GM12874 (cell line): ENCODE data around the gene XPNPEP3.

Experiments
- TF ChIP-seq, protein P1 (sequence below): IDR thresholded peaks from 2 replicates; pipeline ENCODE4 v1.5.1; 2011; ENCODE audit warnings: low read depth, mild to moderate bottlenecking, control low read depth, low read length, moderate library complexity; ENCODE audit not compliant: insufficient read depth

XPNPEP3 gene

DNA sequence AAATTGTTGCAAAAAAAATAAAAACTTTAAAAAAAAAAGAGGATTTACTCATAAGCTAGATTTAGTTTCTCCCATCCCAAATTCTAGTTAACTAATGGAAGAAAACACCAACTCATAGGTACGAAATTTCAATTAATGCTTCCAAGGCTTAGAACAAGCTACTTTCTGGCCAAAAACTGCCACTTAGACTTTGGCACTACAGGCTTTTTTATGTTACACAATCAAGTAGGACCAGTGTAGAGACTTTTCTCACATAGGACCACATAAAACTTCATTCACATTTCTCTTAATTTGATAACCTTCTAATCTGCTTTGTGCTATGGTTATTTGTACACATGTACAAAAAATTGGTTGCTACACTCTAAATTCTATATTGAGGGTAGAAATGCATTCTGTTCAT is 3.6 kb upstream of the XPNPEP3 start:
- TF ChIP-seq, protein P1, sequence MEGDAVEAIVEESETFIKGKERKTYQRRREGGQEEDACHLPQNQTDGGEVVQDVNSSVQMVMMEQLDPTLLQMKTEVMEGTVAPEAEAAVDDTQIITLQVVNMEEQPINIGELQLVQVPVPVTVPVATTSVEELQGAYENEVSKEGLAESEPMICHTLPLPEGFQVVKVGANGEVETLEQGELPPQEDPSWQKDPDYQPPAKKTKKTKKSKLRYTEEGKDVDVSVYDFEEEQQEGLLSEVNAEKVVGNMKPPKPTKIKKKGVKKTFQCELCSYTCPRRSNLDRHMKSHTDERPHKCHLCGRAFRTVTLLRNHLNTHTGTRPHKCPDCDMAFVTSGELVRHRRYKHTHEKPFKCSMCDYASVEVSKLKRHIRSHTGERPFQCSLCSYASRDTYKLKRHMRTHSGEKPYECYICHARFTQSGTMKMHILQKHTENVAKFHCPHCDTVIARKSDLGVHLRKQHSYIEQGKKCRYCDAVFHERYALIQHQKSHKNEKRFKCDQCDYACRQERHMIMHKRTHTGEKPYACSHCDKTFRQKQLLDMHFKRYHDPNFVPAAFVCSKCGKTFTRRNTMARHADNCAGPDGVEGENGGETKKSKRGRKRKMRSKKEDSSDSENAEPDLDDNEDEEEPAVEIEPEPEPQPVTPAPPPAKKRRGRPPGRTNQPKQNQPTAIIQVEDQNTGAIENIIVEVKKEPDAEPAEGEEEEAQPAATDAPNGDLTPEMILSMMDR: no peak

DNA sequence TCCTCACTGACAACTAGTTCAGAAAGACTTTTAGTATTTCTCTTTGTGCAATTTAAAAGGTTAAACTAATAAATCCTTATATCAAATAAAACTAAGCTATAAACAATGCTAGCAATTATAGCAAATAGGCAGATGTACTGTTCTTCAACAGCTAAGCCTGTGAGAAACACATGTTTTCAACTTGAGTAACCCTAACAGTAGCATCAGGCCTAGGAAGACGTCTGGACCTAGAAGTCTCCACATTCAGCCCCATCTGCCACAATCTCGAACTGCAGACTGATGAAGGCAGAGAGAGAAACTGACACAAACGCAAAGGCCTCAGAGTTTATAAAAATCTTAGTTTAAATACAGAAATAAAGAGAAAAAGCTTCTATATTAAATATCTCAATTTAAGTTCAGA is 3.0 kb upstream of the XPNPEP3 start:
- TF ChIP-seq, protein P1: no peak

DNA sequence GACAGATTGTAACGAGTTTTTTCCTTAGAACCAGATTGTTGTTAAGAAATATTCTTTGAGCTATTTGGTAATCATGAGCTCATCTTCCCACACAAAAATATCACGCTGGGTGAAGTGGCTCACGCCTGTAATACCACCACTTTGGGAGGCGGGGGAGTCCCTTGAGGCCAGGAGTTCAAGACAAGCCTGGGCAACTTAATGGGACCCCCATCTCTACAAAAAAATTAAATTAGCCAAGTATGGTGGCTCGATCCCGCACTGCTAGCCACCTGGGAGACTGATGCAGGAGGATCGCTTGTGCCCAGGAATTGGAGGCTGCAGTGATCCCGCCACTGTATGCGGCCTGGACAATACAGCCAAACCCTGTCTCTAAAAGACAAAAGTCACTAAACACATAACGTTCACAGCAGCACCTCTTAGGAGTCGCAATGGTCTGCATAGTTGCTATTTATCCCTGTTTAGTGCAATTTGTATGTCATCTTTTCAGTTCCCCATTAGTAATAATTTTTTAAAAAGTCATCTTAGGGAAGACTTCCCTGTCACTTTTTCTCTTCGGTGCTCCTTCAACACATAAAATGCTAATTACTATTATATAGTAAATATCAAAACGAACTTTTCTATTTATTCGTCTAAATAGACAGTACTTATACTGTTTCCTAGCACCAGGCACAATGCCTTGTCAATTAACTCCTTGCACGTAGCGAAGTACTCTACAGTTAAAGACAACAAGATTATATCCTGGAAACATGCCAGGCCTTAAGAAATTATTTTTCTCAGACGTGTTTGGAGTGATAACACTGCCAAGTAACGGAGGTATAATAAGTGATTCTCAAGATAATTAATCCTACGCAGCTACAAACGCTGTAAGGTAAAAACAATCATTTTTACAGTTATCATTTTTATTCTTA is 1.6 kb upstream of the XPNPEP3 start:
- TF ChIP-seq, protein P1: no peak

DNA sequence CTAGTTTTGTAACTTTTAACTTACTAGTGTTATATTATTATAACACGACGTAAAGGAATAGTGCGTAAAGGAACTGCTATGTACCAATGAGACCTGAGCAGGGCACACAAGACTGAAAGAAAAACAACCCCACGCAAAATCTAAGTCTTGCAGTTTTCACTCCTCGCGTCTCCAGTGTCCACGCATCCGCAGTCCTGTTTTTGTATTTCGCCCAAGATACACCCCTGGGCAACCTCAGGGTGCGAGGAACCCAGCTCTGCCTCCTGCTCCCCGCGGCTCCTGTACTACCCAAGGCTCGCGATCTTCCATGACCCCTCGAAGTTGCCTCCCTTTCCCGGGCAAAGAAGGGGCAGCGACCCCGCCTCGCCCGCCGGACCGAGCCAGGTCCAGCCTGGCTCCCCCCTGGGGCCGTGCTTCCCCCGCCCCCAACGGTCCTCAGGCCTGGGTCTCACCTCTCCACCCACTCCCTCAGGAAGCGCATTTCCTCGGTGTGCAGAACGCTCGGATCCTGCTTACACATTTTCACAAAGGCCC is 902 bp upstream of the XPNPEP3 start:
- TF ChIP-seq, protein P1: no peak

DNA sequence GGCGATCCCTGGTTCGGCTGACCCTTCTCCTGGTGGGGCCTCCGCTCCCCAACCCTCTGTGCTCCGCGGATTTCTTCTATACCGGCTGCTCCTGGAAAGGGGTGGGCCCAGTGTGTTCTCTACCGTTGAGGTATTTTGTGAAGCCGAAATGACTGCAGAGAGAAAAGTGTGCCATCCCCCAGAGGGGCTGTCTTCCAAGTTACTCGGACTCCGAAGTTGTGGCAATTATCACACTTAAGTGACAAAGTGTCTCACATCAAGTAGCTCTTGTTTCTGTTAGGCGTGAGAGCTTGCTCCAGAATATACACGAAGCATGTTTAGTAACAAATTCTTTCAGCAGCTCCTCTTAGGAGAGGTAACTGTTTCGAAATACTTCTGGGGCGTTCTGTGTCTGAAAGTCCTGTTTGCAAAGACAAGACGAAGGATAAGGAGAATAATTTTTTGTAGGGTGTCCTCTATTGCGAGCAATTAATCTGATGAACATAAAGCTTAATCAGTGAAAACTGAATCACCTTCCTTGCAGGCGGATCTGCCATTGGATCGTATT is 434 bp downstream of the XPNPEP3 start:
- TF ChIP-seq, protein P1: no peak

DNA sequence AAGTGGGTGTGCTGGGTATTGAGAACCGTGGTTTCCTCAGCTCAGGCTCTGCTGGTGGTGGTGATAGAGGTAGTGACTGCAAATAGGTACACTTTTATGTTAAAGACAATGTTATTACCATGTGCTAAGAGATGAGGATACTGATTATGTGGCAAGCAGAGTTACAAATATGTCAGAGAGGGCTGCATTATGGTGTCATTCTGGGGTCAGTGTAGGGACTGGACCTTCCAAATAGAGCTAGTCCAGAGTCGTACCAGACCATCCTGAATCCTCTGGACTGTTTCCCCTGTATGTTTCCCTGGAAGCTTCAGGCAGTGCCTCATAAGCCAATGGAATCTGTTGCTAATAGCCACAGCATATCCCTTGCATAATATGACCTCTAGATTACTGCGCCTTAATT is 5.1 kb downstream of the XPNPEP3 start, which contains the start of gene DNAJB7:
DNAJB7 (minus strand) TSS at position 101 of the 400 bp plus-strand sequence. CDS start 119 bp downstream, outside the sequence.
- TF ChIP-seq, protein P1: no peak

DNA sequence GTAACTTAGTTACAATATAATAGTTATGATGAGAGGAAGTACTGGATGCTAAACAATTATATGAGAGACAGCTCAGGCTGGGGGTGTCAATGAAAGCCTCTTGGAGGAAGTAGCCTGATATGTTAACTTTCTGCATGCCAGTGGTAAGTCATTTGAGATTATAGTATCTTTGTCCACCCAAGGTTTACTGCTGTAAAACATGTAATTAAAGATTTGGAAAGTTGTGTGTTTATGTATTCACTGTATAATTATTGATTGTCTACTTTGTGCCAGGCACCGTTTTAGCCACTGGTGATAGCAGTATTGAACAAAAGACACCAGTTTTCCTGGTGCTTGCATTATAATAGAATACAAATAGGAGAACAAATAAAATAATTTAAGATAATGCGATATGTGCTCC is 5.6 kb downstream of the XPNPEP3 start:
- TF ChIP-seq, protein P1: no peak
